Small intestine (tissue), 7 donors: ENCODE measurements around the gene EPS8. TPM values are rescaled to one million over a fixed set of nuclear protein-coding genes. Genes with fewer than 3 reads are reported as not detected.

ENCODE experiments used
- DNase-seq, 2 donors: peaks; one replicate each; pipeline versions ENCODE4 v3.0.0 to v3.0.0-alpha.2; 2013
- FAIRE-seq: peaks from 2 replicates; lab custom pipeline; 2012; peaks lifted over from hg19 to GRCh38; lab: Jason Lieb, UNC
- H3K27ac ChIP-seq, 3 donors: one replicate each; pipeline ENCODE4 v1.5.1; 2013; ENCODE audit warnings: low read length in 2 of 3, mild to moderate bottlenecking in 2 of 3, control low read depth in 1 of 3, inconsistent platforms in 1 of 3, low read depth in 1 of 3, moderate library complexity in 1 of 3
- H3K27me3 ChIP-seq, 3 donors: one replicate each; pipeline ENCODE4 v1.6.1; 2013; ENCODE audit warnings: low read length in 3 of 3, inconsistent platforms in 1 of 3; ENCODE audit not compliant: control insufficient read depth in 3 of 3, insufficient read depth in 3 of 3
- H3K36me3 ChIP-seq, 3 donors: one replicate each; pipeline ENCODE4 v1.6.1; 2013; ENCODE audit warnings: low read length in 3 of 3, inconsistent platforms in 1 of 3, low read depth in 1 of 3, mild to moderate bottlenecking in 1 of 3, moderate library complexity in 1 of 3; ENCODE audit not compliant: control insufficient read depth in 3 of 3, insufficient read depth in 2 of 3
- H3K4me1 ChIP-seq, 3 donors: one replicate each; pipeline ENCODE4 v1.6.1; 2013; ENCODE audit warnings: low read length in 2 of 3, inconsistent platforms in 1 of 3, low read depth in 1 of 3, mild to moderate bottlenecking in 1 of 3, moderate library complexity in 1 of 3; ENCODE audit not compliant: control insufficient read depth in 3 of 3, insufficient read depth in 2 of 3
- H3K4me3 ChIP-seq, 3 donors: one replicate each; pipeline ENCODE4 v1.5.1; 2013; ENCODE audit warnings: low read length in 3 of 3, control low read depth in 1 of 3, inconsistent platforms in 1 of 3, low read depth in 1 of 3, mild to moderate bottlenecking in 1 of 3, moderate library complexity in 1 of 3
- H3K9me3 ChIP-seq, 2 donors: one replicate each; pipeline ENCODE4 v1.6.1; 2013; ENCODE audit warnings: low read depth in 1 of 2, low read length in 1 of 2; ENCODE audit not compliant: control insufficient read depth in 2 of 2, insufficient read depth in 1 of 2
- WGBS, 3 donors: extraction: QIAGEN DNeasy Blood & Tissue Kit; methylation state at CpG; one replicate each; pipeline ENCODE4 v1.1.7; 2013; 5-methylcytosine and 5-hydroxymethylcytosine counted together
- polyA plus RNA-seq, 4 donors: library from polyadenylated mRNA; stranded (reverse) in 3 of 4; unstranded in 1 of 4; fragments of 200-250 nt in 3 of 4; fragments of 120-200 nt in 1 of 4; gene quantifications; one replicate each; pipeline versions ENCODE4 v1.2.1 to v1.2.3, GENCODE V29; 2013
- donor health status: healthy with polysubstance abuse.
- donor health status: control.
- donor health status: control.
- donor health status: Bipolar disorder and iron deficiency.
- donor health status: healthy.

The EPS8 gene
- polyA plus RNA-seq, 4 donors = 38.0 to 103 (median 55.8) TPM

GRCh38 chr12:15707516-15708199, 81.5 kb downstream of the EPS8 start:
- FAIRE-seq = no peak
- 68 to 79% (median 71%) methylated on average over 6 of the region's 6 CpGs for WGBS, 3 donors

GRCh38 chr12:15706010-15706676, 83.0 kb downstream of the EPS8 start:
- H3K27me3 ChIP-seq = no peaks in the 10 kb centered on the region
- H3K4me1 ChIP-seq = peaks cover 0 to 28% (median 0%) of the 10 kb centered on the region in 3 donors
- no peak overlapping the region for H3K4me3 ChIP-seq
- DNase-seq (peak; percentile 70 to 74), FAIRE-seq (no peak)
- H3K27ac ChIP-seq = peak overlapping the region in 1 of 3 donors; percentile 10
- 15 to 59% (median 39%) methylated on average over 4 of the region's 4 CpGs for WGBS, 3 donors
- H3K9me3 ChIP-seq = no peaks in the 10 kb centered on the region
- H3K36me3 ChIP-seq = peaks cover 0 to 6% (median 0%) of the 10 kb centered on the region in 3 donors

More at GRCh38 chr12:15707516-15708199, 81.5 kb downstream of the EPS8 start:
- no peak for DNase-seq
- Histone ChIP-seq H3K36me3 (peaks cover 0 to 6% (median 0%) of the 10 kb centered on the region in 3 donors), H3K27me3 (no peaks in the 10 kb centered on the region), H3K4me3 (no peak overlapping the region), H3K9me3 (no peaks in the 10 kb centered on the region), H3K27ac (peak overlapping the region in 1 of 3 donors; percentile 58), H3K4me1 (peaks cover 0 to 27% (median 0%) of the 10 kb centered on the region in 3 donors)

- 72 to 84% (median 76%) methylated on average over 2 of the region's 2 CpGs for WGBS, 3 donors
- FAIRE-seq (no peak), DNase-seq (no peak)
- Histone ChIP-seq H3K9me3 (no peaks in the 10 kb centered on the region), H3K36me3 (peaks cover 0 to 6% (median 0%) of the 10 kb centered on the region in 3 donors), H3K27me3 (no peaks in the 10 kb centered on the region), H3K4me1 (peaks cover 0 to 28% (median 0%) of the 10 kb centered on the region in 3 donors), H3K27ac (peak overlapping the region in 1 of 3 donors; percentile 10), H3K4me3 (no peak overlapping the region)
Observed at GRCh38 chr12:15705606-15706005, 83.6 kb downstream of the EPS8 start.

- Histone ChIP-seq H3K9me3 (no peaks in the 10 kb centered on the region), H3K4me3 (no peak overlapping the region), H3K4me1 (peaks cover 0 to 16% (median 3%) of the 10 kb centered on the region in 3 donors), H3K36me3 (peaks cover 0 to 7% (median 0%) of the 10 kb centered on the region in 3 donors), H3K27me3 (no peaks in the 10 kb centered on the region), H3K27ac (peak overlapping the region; percentile 13 to 44 (median 44))
- DNase-seq (no peak), FAIRE-seq (no peak)
- WGBS, 3 donors = 38 to 71% (median 58%) methylated on average over 2 of the region's 2 CpGs
Observed at GRCh38 chr12:15702276-15702675, 86.9 kb downstream of the EPS8 start.

GRCh38 chr12:15701631-15702156, 87.5 kb downstream of the EPS8 start:
- peak; percentile 26 for FAIRE-seq
- H3K36me3 ChIP-seq = peaks cover 0 to 7% (median 0%) of the 10 kb centered on the region in 3 donors
- peaks cover 0 to 11% (median 3%) of the 10 kb centered on the region in 3 donors for H3K4me1 ChIP-seq
- H3K27ac ChIP-seq = peak overlapping the region; percentile 13 to 44 (median 44)
- WGBS, 3 donors = 30 to 51% (median 39%) methylated on average over 3 of the region's 3 CpGs
- no peak overlapping the region for H3K4me3 ChIP-seq
- no peaks in the 10 kb centered on the region for H3K9me3 ChIP-seq
- H3K27me3 ChIP-seq = no peaks in the 10 kb centered on the region
- peak in 1 of 2 donors; percentile 49 for DNase-seq

- FAIRE-seq (no peak), DNase-seq (no peak)
- H3K27me3 ChIP-seq = no peaks in the 10 kb centered on the region
- H3K4me1 ChIP-seq = peaks cover 0 to 11% (median 3%) of the 10 kb centered on the region in 3 donors
- WGBS, 3 donors = 22 to 53% (median 28%) methylated on average over 1 of the region's 1 CpG
- H3K36me3 ChIP-seq = peaks cover 0 to 7% (median 0%) of the 10 kb centered on the region in 3 donors
- H3K4me3 ChIP-seq = no peak overlapping the region
- H3K9me3 ChIP-seq = no peaks in the 10 kb centered on the region
- peak overlapping the region in 2 of 3 donors; percentile 44 to 73 for H3K27ac ChIP-seq
Observed at GRCh38 chr12:15701206-15701605, 88.0 kb downstream of the EPS8 start.

- WGBS, 3 donors = 60 to 85% (median 70%) methylated on average over 1 of the region's 1 CpG
- Histone ChIP-seq H3K27me3 (no peaks in the 10 kb centered on the region), H3K4me3 (no peak overlapping the region), H3K36me3 (peaks cover 0 to 7% (median 0%) of the 10 kb centered on the region in 3 donors), H3K4me1 (peaks cover 0 to 11% (median 3%) of the 10 kb centered on the region in 3 donors), H3K27ac (no peak overlapping the region), H3K9me3 (no peaks in the 10 kb centered on the region)
- FAIRE-seq (no peak), DNase-seq (no peak)
Observed at GRCh38 chr12:15700595-15700994, 88.6 kb downstream of the EPS8 start.

GRCh38 chr12:15699886-15700285, 89.3 kb downstream of the EPS8 start:
- no peak for DNase-seq
- Histone ChIP-seq H3K4me3 (no peak overlapping the region), H3K36me3 (peaks cover 0 to 7% (median 0%) of the 10 kb centered on the region in 3 donors), H3K9me3 (no peaks in the 10 kb centered on the region), H3K4me1 (peaks cover 0 to 11% (median 3%) of the 10 kb centered on the region in 3 donors), H3K27me3 (no peaks in the 10 kb centered on the region), H3K27ac (peak overlapping the region in 1 of 3 donors; percentile 45)
- no peak for FAIRE-seq
- WGBS, 3 donors = 87 to 90% (median 88%) methylated on average over 8 of the region's 8 CpGs
